Mesenchymal stem cell (in vitro differentiated cells and primary cell): Measurements from ENCODE around the gene MGAM2.

Source experiments
- DNase-seq: peaks from one replicate; pipeline ENCODE4 v3.0.0-alpha.2; 2013
- H2AFZ ChIP-seq: one replicate; pipeline ENCODE4 v1.6.1; 2013; ENCODE audit warnings: low read depth, mild to moderate bottlenecking, control low read depth, inconsistent platforms, low read length, moderate library complexity
- H2AK5ac ChIP-seq: 2 replicates; pipeline ENCODE4 v1.6.1; 2013; ENCODE audit warnings: low read length, moderate library complexity, mild to moderate bottlenecking, inconsistent platforms; ENCODE audit not compliant: severe bottlenecking
- H2BK120ac ChIP-seq: one replicate; pipeline ENCODE4 v1.6.1; 2013; ENCODE audit warnings: low read depth, mild to moderate bottlenecking, inconsistent platforms, low read length, moderate library complexity
- H2BK12ac ChIP-seq, 2 experiments: one replicate each; pipeline ENCODE4 v1.6.1; 2013; ENCODE audit warnings: inconsistent platforms in 2 of 2, low read length in 2 of 2, mild to moderate bottlenecking in 2 of 2, moderate library complexity in 2 of 2, control low read depth in 1 of 2
- H2BK15ac ChIP-seq: one replicate; pipeline ENCODE4 v1.6.1; 2013; ENCODE audit warnings: mild to moderate bottlenecking, low read depth, inconsistent platforms; ENCODE audit not compliant: poor library complexity, severe bottlenecking
- H2BK5ac ChIP-seq: 2 replicates; pipeline ENCODE4 v1.6.1; 2013; ENCODE audit warnings: low read depth, mild to moderate bottlenecking, low read length, control low read depth, inconsistent platforms; ENCODE audit not compliant: poor library complexity, severe bottlenecking
- H3K14ac ChIP-seq, 2 experiments: one replicate each; pipeline ENCODE4 v1.6.1; 2013; ENCODE audit warnings: inconsistent platforms in 2 of 2, low read length in 2 of 2, control low read depth in 1 of 2, mild to moderate bottlenecking in 1 of 2, moderate library complexity in 1 of 2
- H3K18ac ChIP-seq, 2 experiments: one replicate each; pipeline ENCODE4 v1.6.1; 2013; ENCODE audit warnings: inconsistent platforms in 2 of 2, low read length in 2 of 2, control low read depth in 1 of 2, low read depth in 1 of 2, mild to moderate bottlenecking in 1 of 2
- H3K23ac ChIP-seq, 2 experiments: one replicate each; pipeline ENCODE4 v1.6.1; 2013; ENCODE audit warnings: inconsistent platforms in 2 of 2, low read length in 2 of 2, mild to moderate bottlenecking in 2 of 2, moderate library complexity in 2 of 2, control low read depth in 1 of 2
- H3K27ac ChIP-seq: 2 replicates; pipeline ENCODE4 v1.5.1; 2013; ENCODE audit warnings: mild to moderate bottlenecking, moderate library complexity, low read length, control low read depth, inconsistent platforms; ENCODE audit not compliant: poor library complexity, severe bottlenecking
- H3K27me3 ChIP-seq, 2 experiments: 2 replicates each; pipeline versions ENCODE4 v1.6.1 to v1.7.0; 2013; ENCODE audit warnings: low read length in 2 of 2, mild to moderate bottlenecking in 2 of 2, moderate library complexity in 2 of 2, control low read depth in 1 of 2, inconsistent platforms in 1 of 2; ENCODE audit not compliant: control insufficient read depth in 1 of 2, insufficient read depth in 1 of 2
- H3K36me3 ChIP-seq, 2 experiments: 2 replicates each; pipeline versions ENCODE4 v1.6.1 to v1.7.0; 2013; ENCODE audit warnings: low read length in 2 of 2, control low read depth in 1 of 2, inconsistent platforms in 1 of 2, low read depth in 1 of 2, mild to moderate bottlenecking in 1 of 2; ENCODE audit not compliant: insufficient read depth in 2 of 2, control insufficient read depth in 1 of 2
- H3K4ac ChIP-seq, 2 experiments: one replicate each; pipeline ENCODE4 v1.6.1; 2013; ENCODE audit warnings: inconsistent platforms in 2 of 2, low read length in 2 of 2, mild to moderate bottlenecking in 2 of 2, moderate library complexity in 2 of 2, control low read depth in 1 of 2, low read depth in 1 of 2
- H3K4me1 ChIP-seq: 2 replicates; pipeline ENCODE4 v1.6.1; 2013; ENCODE audit warnings: low read depth, low read length, control low read depth; ENCODE audit not compliant: control insufficient read depth, insufficient read depth
- H3K4me2 ChIP-seq: 2 replicates; pipeline ENCODE4 v1.6.1; 2013; ENCODE audit warnings: low read length, mild to moderate bottlenecking, inconsistent platforms; ENCODE audit not compliant: poor library complexity, severe bottlenecking
- H3K4me3 ChIP-seq, 2 experiments: 2 replicates each; pipeline versions ENCODE4 v1.5.1 to v1.7.0; 2013; ENCODE audit warnings: low read length in 2 of 2, mild to moderate bottlenecking in 2 of 2, control low read depth in 1 of 2, low read depth in 1 of 2; ENCODE audit not compliant: insufficient read depth in 1 of 2
- H3K79me1 ChIP-seq: replicated peaks from 2 replicates; pipeline ENCODE4 v1.6.1; 2013; ENCODE audit warnings: mild to moderate bottlenecking, control low read depth, low read length, inconsistent platforms; ENCODE audit not compliant: poor library complexity, severe bottlenecking
- H3K9ac ChIP-seq: 2 replicates; pipeline ENCODE4 v1.7.0; 2013; ENCODE audit warnings: mild to moderate bottlenecking, low read length, moderate library complexity
- H3K9me3 ChIP-seq: 2 replicates; pipeline ENCODE4 v1.7.0; 2013; ENCODE audit warnings: mild to moderate bottlenecking, low read length; ENCODE audit not compliant: control insufficient read depth
- H4K8ac ChIP-seq: one replicate; pipeline ENCODE4 v1.6.1; 2013; ENCODE audit warnings: inconsistent platforms, mild to moderate bottlenecking, low read length, moderate library complexity
- H4K91ac ChIP-seq: one replicate; pipeline ENCODE4 v1.6.1; 2013; ENCODE audit warnings: mild to moderate bottlenecking, low read length, inconsistent platforms
- WGBS: methylation state at CpG from one replicate; pipeline ENCODE4 v1.1.7; 2013; ENCODE audit warnings: mixed read lengths; 5-methylcytosine and 5-hydroxymethylcytosine counted together

MGAM2 gene

DNA sequence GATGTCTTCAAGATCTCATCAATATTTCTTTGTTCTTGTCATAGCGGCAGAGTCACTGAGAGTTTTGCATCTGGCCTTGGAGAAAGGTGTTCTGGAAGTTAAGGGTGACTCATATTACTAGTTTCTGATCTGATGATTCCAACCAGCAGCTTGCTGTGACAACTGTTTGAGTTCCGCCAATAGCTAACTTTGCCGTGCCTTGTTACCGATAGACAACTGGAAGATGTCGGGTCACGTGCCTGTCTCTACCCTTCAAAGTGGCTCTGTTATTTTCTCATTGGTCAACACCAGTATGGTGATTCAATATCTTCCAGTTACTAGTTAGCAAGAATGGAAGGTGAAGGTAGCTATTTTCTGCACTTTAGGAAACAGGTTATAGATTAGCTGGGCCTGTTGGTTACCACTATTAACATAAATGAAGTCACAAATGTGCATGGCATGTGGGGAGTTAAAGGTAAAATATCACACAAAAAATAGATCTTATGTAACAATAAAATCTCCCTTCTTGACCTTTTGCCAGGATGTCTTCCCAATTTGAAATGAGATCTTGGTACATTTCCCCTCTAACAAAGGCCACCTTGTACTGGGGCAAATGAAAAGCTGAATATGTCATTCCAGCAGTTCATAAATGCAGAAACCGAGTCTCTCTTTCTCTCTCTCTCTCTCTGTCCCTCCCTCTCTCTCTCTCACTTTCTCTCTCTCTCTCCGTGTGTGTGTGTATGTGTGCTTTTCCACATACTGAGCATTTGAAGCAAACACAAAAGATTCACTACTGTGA lies 2.6 kb upstream of the MGAM2 start:
- WGBS, result 64% methylated on average over 8 of the region's 8 CpGs
- Histone ChIP-seq H2BK120ac (no peak overlapping the region), H3K18ac (no peak overlapping the region)

DNA sequence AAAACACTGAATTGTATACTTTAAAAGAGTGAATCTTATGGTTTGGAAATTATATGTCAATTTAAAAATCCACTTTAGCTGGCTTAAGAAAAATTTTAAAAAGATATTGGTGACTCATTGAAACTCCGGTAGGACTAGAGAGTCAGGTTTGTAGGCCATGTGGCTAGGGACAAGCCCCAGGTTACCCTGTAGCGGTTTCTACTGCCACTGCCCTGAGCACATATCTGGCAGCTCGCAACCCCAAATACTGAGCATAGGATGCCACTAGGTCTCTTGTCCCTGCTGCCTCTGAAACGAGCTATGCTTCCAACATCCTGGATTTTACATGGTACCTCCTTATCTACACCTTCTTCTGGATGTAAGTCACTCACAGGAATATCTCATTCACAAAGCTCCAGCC lies 1.4 kb upstream of the MGAM2 start:
- no peaks in the 10 kb centered on the region for H3K27me3 ChIP-seq
- WGBS, result 77% methylated on average over 4 of the region's 4 CpGs

More for the DNA sequence above, 2.6 kb upstream of the MGAM2 start:
- H2BK15ac ChIP-seq, result no peak overlapping the region
- H3K79me1 ChIP-seq, result no peaks in the 10 kb centered on the region
- H2BK5ac ChIP-seq, result no peak overlapping the region
- H3K4me1 ChIP-seq, result no peaks in the 10 kb centered on the region
- no peak overlapping the region for H3K14ac ChIP-seq
- H2BK12ac ChIP-seq, result no peak overlapping the region
- no peak overlapping the region for H4K91ac ChIP-seq
- H3K4me2 ChIP-seq, result no peak overlapping the region
- H3K9me3 ChIP-seq, result no peaks in the 10 kb centered on the region
- no peak overlapping the region for H3K23ac ChIP-seq
- H4K8ac ChIP-seq, result no peak overlapping the region
- H3K36me3 ChIP-seq, result no peaks in the 10 kb centered on the region
- H3K4ac ChIP-seq, result no peak overlapping the region
- H3K9ac ChIP-seq, result no peak overlapping the region
- H2AFZ ChIP-seq, result no peak overlapping the region
- H3K4me3 ChIP-seq, result no peak overlapping the region
- no peak overlapping the region for H2AK5ac ChIP-seq
- H3K27ac ChIP-seq, result no peak overlapping the region
- DNase-seq, result no peak
- no peaks in the 10 kb centered on the region for H3K27me3 ChIP-seq

DNA sequence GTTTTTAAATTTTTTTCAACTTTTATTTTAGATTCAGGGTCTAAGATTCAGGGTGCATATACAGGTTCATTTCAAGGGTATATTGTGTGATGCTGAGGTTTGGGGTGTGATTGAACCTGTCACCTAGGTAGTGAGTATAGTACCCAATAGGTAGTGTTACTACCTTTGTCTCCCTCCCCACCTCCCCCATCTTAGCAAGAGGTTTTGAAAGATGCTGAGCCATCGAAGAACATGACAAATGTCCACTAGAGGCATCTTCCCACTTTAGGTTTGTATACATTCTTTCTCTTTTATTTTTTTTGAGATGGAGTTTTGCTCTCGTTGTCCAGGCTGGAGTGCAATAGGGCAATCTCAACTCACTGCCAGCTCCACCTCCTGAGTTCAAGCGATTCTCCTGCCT lies 880 bp upstream of the MGAM2 start:
- no peaks in the 10 kb centered on the region for H3K79me1 ChIP-seq
- no peak overlapping the region for H2AK5ac ChIP-seq
- H3K4me1 ChIP-seq, result no peaks in the 10 kb centered on the region
- no peak overlapping the region for H3K9ac ChIP-seq
- H4K91ac ChIP-seq, result no peak overlapping the region
- H4K8ac ChIP-seq, result no peak overlapping the region
- DNase-seq, result no peak
- H3K18ac ChIP-seq, result no peak overlapping the region
- H2BK5ac ChIP-seq, result no peak overlapping the region
- H3K27me3 ChIP-seq, result no peaks in the 10 kb centered on the region
- no peak overlapping the region for H2BK120ac ChIP-seq
- no peak overlapping the region for H2AFZ ChIP-seq
- H3K14ac ChIP-seq, result no peak overlapping the region
- H3K27ac ChIP-seq, result no peak overlapping the region
- no peak overlapping the region for H3K4me2 ChIP-seq
- no peak overlapping the region for H3K4ac ChIP-seq
- H3K4me3 ChIP-seq, result no peak overlapping the region
- no peak overlapping the region for H2BK12ac ChIP-seq
- H3K9me3 ChIP-seq, result no peaks in the 10 kb centered on the region
- 73% methylated on average over 2 of the region's 3 CpGs for WGBS
- H3K23ac ChIP-seq, result no peak overlapping the region
- no peaks in the 10 kb centered on the region for H3K36me3 ChIP-seq
- H2BK15ac ChIP-seq, result no peak overlapping the region

More for the DNA sequence above, 1.4 kb upstream of the MGAM2 start:
- Histone ChIP-seq H3K4me2 (no peak overlapping the region), H3K4me3 (no peak overlapping the region), H3K79me1 (no peaks in the 10 kb centered on the region), H4K91ac (no peak overlapping the region), H2BK5ac (no peak overlapping the region), H2BK15ac (no peak overlapping the region), H2BK12ac (no peak overlapping the region), H4K8ac (no peak overlapping the region), H3K36me3 (no peaks in the 10 kb centered on the region), H3K14ac (no peak overlapping the region), H2BK120ac (no peak overlapping the region), H3K9ac (no peak overlapping the region), H3K18ac (no peak overlapping the region), H3K9me3 (no peaks in the 10 kb centered on the region), H2AFZ (no peak overlapping the region), H2AK5ac (no peak overlapping the region), H3K27ac (no peak overlapping the region), H3K4me1 (no peaks in the 10 kb centered on the region), H3K4ac (no peak overlapping the region), H3K23ac (no peak overlapping the region)
- no peak for DNase-seq

DNA sequence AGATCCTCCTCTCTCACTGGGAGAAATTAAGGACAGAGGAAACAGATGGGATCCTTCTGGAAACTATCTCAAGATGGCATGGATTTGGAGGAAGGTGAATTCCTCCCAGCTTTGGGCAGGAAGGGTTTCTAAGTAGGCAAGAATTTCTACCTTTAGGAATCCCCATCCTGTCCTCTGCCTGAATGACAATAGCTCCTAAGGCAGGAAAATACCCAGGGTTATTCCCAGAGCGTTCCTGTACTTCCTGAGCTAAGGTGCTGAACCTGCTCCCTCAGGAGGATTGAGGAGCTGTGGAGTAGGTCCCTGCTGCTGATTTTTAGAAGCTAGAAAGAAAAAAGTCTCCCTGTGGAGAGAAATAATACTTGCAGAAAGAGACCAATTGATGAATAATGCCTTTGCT lies 568 bp downstream of the MGAM2 start:
- Histone ChIP-seq H3K4me3 (no peak overlapping the region), H3K36me3 (no peaks in the 10 kb centered on the region), H3K14ac (no peak overlapping the region), H2AFZ (no peak overlapping the region), H3K4me2 (no peak overlapping the region), H3K4ac (no peak overlapping the region), H3K79me1 (no peaks in the 10 kb centered on the region), H3K4me1 (no peaks in the 10 kb centered on the region), H3K9ac (no peak overlapping the region), H2BK12ac (no peak overlapping the region), H3K9me3 (no peaks in the 10 kb centered on the region), H3K18ac (no peak overlapping the region), H2AK5ac (no peak overlapping the region), H4K8ac (no peak overlapping the region), H3K23ac (no peak overlapping the region), H4K91ac (no peak overlapping the region), H2BK15ac (no peak overlapping the region), H3K27ac (no peak overlapping the region), H2BK5ac (no peak overlapping the region), H3K27me3 (no peaks in the 10 kb centered on the region), H2BK120ac (no peak overlapping the region)
- WGBS, result 10% methylated on average over 1 of the region's 1 CpG
- no peak for DNase-seq
